K562 (cell line): Measurements from ENCODE around the gene LRRC7. TPM values are rescaled to one million over a fixed set of nuclear protein-coding genes. Genes with fewer than 3 reads are reported as not detected.

Experiments used
- ATAC-seq: fragments of 200-7000 bp; cut with Tn5 transposase; 3 replicates; pipeline ENCODE4 v1.9.1; 2020; ENCODE audit warnings: moderate library complexity
- BruUV-seq: library from RNA; stranded (reverse); fragments of 400-500 nt; replicated peaks from 2 replicates; lab custom pipeline; 2021; lab: Mats Ljungman, UMichigan
- CTCF ChIA-PET: fragments of 300-600 bp; formaldehyde crosslinking; extraction: SDS; loops from one replicate; lab custom pipeline; 2021; ENCODE audit warnings: low intra/inter-chr PET ratio; lab: Yijun Ruan, JAX
- POLR2A ChIA-PET: fragments of 300-600, 350-650 bp; sonication (Branson Sonifier 250); formaldehyde crosslinking; extraction: SDS; loops from one replicate; lab custom pipeline; 2021; ENCODE audit warnings: antibody characterized with exemption, inconsistent platforms; lab: Yijun Ruan, JAX
- DNase-seq, 4 experiments: peaks; one replicate each; pipeline versions ENCODE4 v3.0.0 to v3.0.0-alpha.2; 2011 to 2018; ENCODE audit warnings: low spot score in 3 of 4, mixed read lengths in 3 of 4; ENCODE audit errors: extremely low read depth in 1 of 4
- FAIRE-seq: peaks from 2 replicates; lab custom pipeline; 2011; peaks lifted over from hg19 to GRCh38; lab: Jason Lieb, UNC
- H2AFZ ChIP-seq: 2 replicates; pipeline ENCODE4 v1.6.0; 2011; ENCODE audit warnings: low read depth, low read length, control low read depth, inconsistent platforms
- H3K27ac ChIP-seq: fragments of 200-600 bp; 3 replicates; pipeline ENCODE4 v1.8.0; 2011; ENCODE audit warnings: low read depth, mild to moderate bottlenecking, control low read depth, inconsistent platforms, low read length, moderate library complexity, mixed read lengths; ENCODE audit errors: extremely low read depth
- H3K27me3 ChIP-seq, 2 experiments: fragments of 300-600 bp in 1 of 2; 2 replicates in 1 of 2; 3 replicates in 1 of 2; pipeline versions ENCODE4 v1.6.0 to v1.8.0; 2011; ENCODE audit warnings: inconsistent platforms in 2 of 2, low read length in 2 of 2, mild to moderate bottlenecking in 1 of 2, mixed read lengths in 1 of 2, moderate library complexity in 1 of 2; ENCODE audit not compliant: control insufficient read depth in 2 of 2, insufficient read depth in 2 of 2
- H3K36me3 ChIP-seq: fragments of 300-600 bp; 3 replicates; pipeline ENCODE4 v1.8.0; 2011; ENCODE audit warnings: mild to moderate bottlenecking, low read length, inconsistent platforms; ENCODE audit not compliant: control insufficient read depth, insufficient read depth
- H3K4me1 ChIP-seq, 2 experiments: fragments of 200-600 bp in 1 of 2; replicated peaks in 1 of 2; 2 replicates in 1 of 2; 3 replicates in 1 of 2; pipeline versions ENCODE4 v1.5.1 to v1.8.0; 2011; ENCODE audit warnings: inconsistent platforms in 2 of 2, low read length in 2 of 2, mild to moderate bottlenecking in 1 of 2, mixed read lengths in 1 of 2, moderate library complexity in 1 of 2; ENCODE audit not compliant: control insufficient read depth in 2 of 2, insufficient read depth in 2 of 2
- H3K4me2 ChIP-seq: 2 replicates; pipeline ENCODE4 v1.6.1; 2011; ENCODE audit warnings: low read length, control low read depth, inconsistent platforms, mixed read lengths; ENCODE audit not compliant: insufficient read depth
- H3K4me3 ChIP-seq: fragments of 200-600 bp; sonication (generic), shearing (Covaris generic); 2 replicates; pipeline ENCODE4 v1.5.1; 2016; ENCODE audit warnings: control low read depth, inconsistent platforms
- H3K79me2 ChIP-seq: fragments of 200-600 bp; 3 replicates; pipeline ENCODE4 v1.8.0; 2011; ENCODE audit warnings: low read length, inconsistent platforms; ENCODE audit not compliant: control insufficient read depth, insufficient read depth
- H3K9ac ChIP-seq, 2 experiments: 2 replicates each; pipeline versions ENCODE4 v1.6.0 to v1.6.1; 2011; ENCODE audit warnings: low read depth in 2 of 2, low read length in 2 of 2, control low read depth in 1 of 2, inconsistent platforms in 1 of 2, mild to moderate bottlenecking in 1 of 2, mixed read lengths in 1 of 2; ENCODE audit not compliant: insufficient read depth in 1 of 2
- H3K9me1 ChIP-seq: one replicate; pipeline ENCODE4 v1.6.0; 2011; ENCODE audit warnings: inconsistent platforms, mild to moderate bottlenecking, low read length, moderate library complexity; ENCODE audit not compliant: control insufficient read depth, insufficient read depth
- H3K9me3 ChIP-seq: replicated peaks from 2 replicates; pipeline ENCODE4 v1.5.1; 2011; ENCODE audit warnings: low read depth, low read length, inconsistent platforms; ENCODE audit not compliant: control insufficient read depth, insufficient read depth
- H4K20me1 ChIP-seq: replicated peaks from 2 replicates; pipeline ENCODE4 v1.6.1; 2011; ENCODE audit warnings: low read length, inconsistent platforms, mixed read lengths; ENCODE audit not compliant: control insufficient read depth, insufficient read depth
- BRF1 ChIP-seq: IDR thresholded peaks from 3 replicates; pipeline ENCODE4 v1.6.1; 2011; ENCODE audit warnings: borderline replicate concordance, mild to moderate bottlenecking; ENCODE audit not compliant: insufficient read length; ENCODE audit errors: extremely low read depth
- DDX20 ChIP-seq: fragments of 450-650 bp; IDR thresholded peaks from 2 replicates; pipeline ENCODE4 v1.6.1; 2016; ENCODE audit warnings: missing genetic modification characterization, low read depth, mild to moderate bottlenecking, missing compliant biosample characterization, moderate library complexity
- HOMEZ ChIP-seq: fragments of 250-450 bp; sonication (Bioruptor Pico); IDR thresholded peaks from 2 replicates; pipeline ENCODE4 v1.4.0; 2020; ENCODE audit warnings: mild to moderate bottlenecking, moderate library complexity
- LARP7 ChIP-seq: fragments of 450-650 bp; IDR thresholded peaks from 2 replicates; pipeline ENCODE4 v1.6.1; 2016
- NKRF ChIP-seq: fragments of 450-650 bp; IDR thresholded peaks from 2 replicates; pipeline ENCODE4 v1.6.1; 2016; ENCODE audit warnings: borderline replicate concordance
- RFX7 ChIP-seq: fragments of 250-450 bp; sonication (Bioruptor Pico); IDR thresholded peaks from 2 replicates; pipeline ENCODE4 v1.5.1; 2021; ENCODE audit warnings: mild to moderate bottlenecking
- SREBF2 ChIP-seq: sonication (generic); formaldehyde crosslinking; IDR thresholded peaks from 2 replicates; pipeline ENCODE4 v1.4.0; 2020; ENCODE audit warnings: mild to moderate bottlenecking, missing genetic modification reagents
- ZBTB17 ChIP-seq: fragments of 450-650 bp; formaldehyde crosslinking; IDR thresholded peaks from 2 replicates; pipeline ENCODE4 v1.4.0; 2020; ENCODE audit warnings: mild to moderate bottlenecking
- ZKSCAN3 ChIP-seq: fragments of 250-450 bp; sonication (Bioruptor Pico); IDR thresholded peaks from 2 replicates; pipeline ENCODE4 v1.4.0; 2020
- ZNF561 ChIP-seq: fragments of 450-650 bp; formaldehyde crosslinking; conservative IDR thresholded peaks from 2 replicates; pipeline ENCODE4 v1.4.0; 2020; ENCODE audit warnings: mild to moderate bottlenecking, moderate library complexity
- WGBS: fragments of 100-300 bp; shearing (Covaris generic); methylation state at CpG from one replicate; pipeline ENCODE4 v1.1.6; 2016; ENCODE audit warnings: low coverage, mixed read lengths; ENCODE audit not compliant: insufficient coverage; ENCODE audit errors: missing lambda C conversion rate; 5-methylcytosine and 5-hydroxymethylcytosine counted together
- in situ Hi-C: fragments of 300-500 bp; cut with MboI; formaldehyde crosslinking; loops from 4 replicates; pipeline ENCODE4 v1.15.0; 2018; ENCODE audit warnings: inconsistent platforms, mixed read lengths
- intact Hi-C: fragments of 100-400 bp; cut with micrococcal nuclease; formaldehyde crosslinking; loops from 2 replicates; pipeline ENCODE4 v1.14.2; 2022
- polyA plus RNA-seq, 8 experiments: library from polyadenylated mRNA; depleted of rRNA in 4 of 8; stranded (reverse) in 5 of 8; unstranded in 3 of 8; fragments of >200 nt; fragmentation: Nextera tagmentation in 2 of 8; fragmentation: Illumina TruSeq in 1 of 8; extraction: Ambion mirVana in 2 of 8; extraction: Trizol in 1 of 8; gene quantifications; 2 replicates each; pipeline versions ENCODE4 v1.2.1 to v1.2.3, GENCODE V29; 2011 to 2014; ENCODE audit warnings: inconsistent platforms in 1 of 8, missing spikeins in 1 of 8
- total RNA-seq, 7 experiments: library from RNA; depleted of rRNA in 6 of 7; stranded (reverse); fragments of >200 nt in 6 of 7; fragmentation: Illumina TruSeq in 2 of 7; extraction: Trizol in 2 of 7; gene quantifications; 2 replicates each; pipeline versions ENCODE4 v1.2.1 to v1.2.3, GENCODE V29; 2011 to 2021; ENCODE audit warnings: low replicate concordance in 1 of 7
- TF ChIP-seq, protein P1 (sequence below), 2 experiments: fragments of 250-450 bp in 1 of 2; fragments of 450-650 bp in 1 of 2; sonication (Bioruptor Pico) in 1 of 2; IDR thresholded peaks; 2 replicates each; pipeline versions ENCODE4 v1.6.1 to v1.8.0; 2016 to 2021; ENCODE audit warnings: mild to moderate bottlenecking in 2 of 2, moderate library complexity in 2 of 2, missing compliant biosample characterization in 1 of 2, missing genetic modification characterization in 1 of 2
- TF ChIP-seq, protein P2 (sequence below): fragments of 250-450 bp; sonication (Bioruptor Pico); IDR thresholded peaks from 2 replicates; pipeline ENCODE4 v1.4.0; 2020

The LRRC7 gene
- total and polyA plus RNA-seq, 9 of the 15 experiments (the other 6 are each of a cell fraction or from before 2014, with no cell fraction given) = 0.09 to 0.94 (median 0.49) TPM

DNA sequence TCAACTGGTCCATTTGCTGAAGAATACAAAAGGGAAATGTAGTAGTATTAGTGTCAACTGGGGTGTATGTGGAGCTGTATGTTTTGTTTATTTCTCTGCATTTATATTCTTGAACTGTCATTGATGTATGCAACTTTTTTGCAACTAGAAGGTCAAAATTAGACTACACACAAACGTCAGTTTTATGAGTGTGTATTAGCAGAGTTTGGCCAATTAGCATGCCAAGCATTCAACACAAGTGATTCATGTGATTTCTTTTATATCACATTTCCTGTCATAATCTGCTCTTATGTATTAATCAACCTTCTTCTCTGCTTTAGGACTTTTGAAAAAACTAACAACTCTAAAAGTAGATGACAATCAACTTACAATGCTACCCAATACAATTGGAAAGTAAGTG is 426.5 kb downstream of the LRRC7 start:
- intact Hi-C loops = no loop called here
- Histone ChIP-seq H3K4me3 (no peak overlapping the region), H3K9me3 (no peaks in the 10 kb centered on the region), H2AFZ (no peak overlapping the region), H3K79me2 (no peaks in the 10 kb centered on the region), H3K27ac (no peak overlapping the region), H3K27me3 (0 out of 5 replicates have a peak, but pooled peaks cover 0 to 3% of the 10 kb centered on the region in 2 experiments), H4K20me1 (no peaks in the 10 kb centered on the region), H3K4me2 (no peak overlapping the region), H3K9me1 (no peaks in the 10 kb centered on the region), H3K9ac (no peak overlapping the region), H3K4me1 (no peaks in the 10 kb centered on the region), H3K36me3 (no peaks in the 10 kb centered on the region)
- in situ Hi-C loops = no loop called here
- WGBS = 0% methylated on average over 1 of the region's 1 CpG
- POLR2A ChIA-PET = no interaction called here
- BruUV-seq = no TSS peak
- no peak for DNase-seq
- CTCF ChIA-PET = no interaction called here
- FAIRE-seq = no peak
- no peak for ATAC-seq
- TF ChIP-seq RFX7 (CRISPR knock-in tag) (no peak), NKRF (no peak), BRF1 (no peak), ZNF561 (CRISPR knock-in tag) (no peak), SREBF2 (CRISPR knock-in tag) (no peak), LARP7 (no peak), HOMEZ (CRISPR knock-in tag) (no peak), ZKSCAN3 (CRISPR knock-in tag) (no peak), ZBTB17 (CRISPR knock-in tag) (no peak), DDX20 (tag) (no peak)
- TF ChIP-seq, protein P1, sequence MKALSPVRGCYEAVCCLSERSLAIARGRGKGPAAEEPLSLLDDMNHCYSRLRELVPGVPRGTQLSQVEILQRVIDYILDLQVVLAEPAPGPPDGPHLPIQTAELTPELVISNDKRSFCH (CRISPR knock-in tag; IDR thresholded peaks at IDR 0.05) = no peak
- TF ChIP-seq, protein P1 (tag; IDR thresholded peaks at IDR 0.05) = no peak
- TF ChIP-seq, protein P2, sequence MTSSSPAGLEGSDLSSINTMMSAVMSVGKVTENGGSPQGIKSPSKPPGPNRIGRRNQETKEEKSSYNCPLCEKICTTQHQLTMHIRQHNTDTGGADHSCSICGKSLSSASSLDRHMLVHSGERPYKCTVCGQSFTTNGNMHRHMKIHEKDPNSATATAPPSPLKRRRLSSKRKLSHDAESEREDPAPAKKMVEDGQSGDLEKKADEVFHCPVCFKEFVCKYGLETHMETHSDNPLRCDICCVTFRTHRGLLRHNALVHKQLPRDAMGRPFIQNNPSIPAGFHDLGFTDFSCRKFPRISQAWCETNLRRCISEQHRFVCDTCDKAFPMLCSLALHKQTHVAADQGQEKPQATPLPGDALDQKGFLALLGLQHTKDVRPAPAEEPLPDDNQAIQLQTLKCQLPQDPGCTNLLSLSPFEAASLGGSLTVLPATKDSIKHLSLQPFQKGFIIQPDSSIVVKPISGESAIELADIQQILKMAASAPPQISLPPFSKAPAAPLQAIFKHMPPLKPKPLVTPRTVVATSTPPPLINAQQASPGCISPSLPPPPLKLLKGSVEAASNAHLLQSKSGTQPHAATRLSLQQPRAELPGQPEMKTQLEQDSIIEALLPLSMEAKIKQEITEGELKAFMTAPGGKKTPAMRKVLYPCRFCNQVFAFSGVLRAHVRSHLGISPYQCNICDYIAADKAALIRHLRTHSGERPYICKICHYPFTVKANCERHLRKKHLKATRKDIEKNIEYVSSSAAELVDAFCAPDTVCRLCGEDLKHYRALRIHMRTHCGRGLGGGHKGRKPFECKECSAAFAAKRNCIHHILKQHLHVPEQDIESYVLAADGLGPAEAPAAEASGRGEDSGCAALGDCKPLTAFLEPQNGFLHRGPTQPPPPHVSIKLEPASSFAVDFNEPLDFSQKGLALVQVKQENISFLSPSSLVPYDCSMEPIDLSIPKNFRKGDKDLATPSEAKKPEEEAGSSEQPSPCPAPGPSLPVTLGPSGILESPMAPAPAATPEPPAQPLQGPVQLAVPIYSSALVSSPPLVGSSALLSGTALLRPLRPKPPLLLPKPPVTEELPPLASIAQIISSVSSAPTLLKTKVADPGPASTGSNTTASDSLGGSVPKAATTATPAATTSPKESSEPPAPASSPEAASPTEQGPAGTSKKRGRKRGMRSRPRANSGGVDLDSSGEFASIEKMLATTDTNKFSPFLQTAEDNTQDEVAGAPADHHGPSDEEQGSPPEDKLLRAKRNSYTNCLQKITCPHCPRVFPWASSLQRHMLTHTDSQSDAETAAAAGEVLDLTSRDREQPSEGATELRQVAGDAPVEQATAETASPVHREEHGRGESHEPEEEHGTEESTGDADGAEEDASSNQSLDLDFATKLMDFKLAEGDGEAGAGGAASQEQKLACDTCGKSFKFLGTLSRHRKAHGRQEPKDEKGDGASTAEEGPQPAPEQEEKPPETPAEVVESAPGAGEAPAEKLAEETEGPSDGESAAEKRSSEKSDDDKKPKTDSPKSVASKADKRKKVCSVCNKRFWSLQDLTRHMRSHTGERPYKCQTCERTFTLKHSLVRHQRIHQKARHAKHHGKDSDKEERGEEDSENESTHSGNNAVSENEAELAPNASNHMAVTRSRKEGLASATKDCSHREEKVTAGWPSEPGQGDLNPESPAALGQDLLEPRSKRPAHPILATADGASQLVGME = no peak
